Breast epithelium (tissue), 4 donors: ENCODE data around the gene RBM28. TPM values are rescaled to one million over a fixed set of nuclear protein-coding genes. Genes with fewer than 3 reads are reported as not detected.
"Not testable (repeated sequence)": the region's sequence is repeated elsewhere in the genome, so short reads cannot be mapped to it uniquely, and the experiment has no call there.

Experiments used
- DNase-seq, 2 donors: peaks; one replicate each; pipeline ENCODE4 v3.0.0-alpha.2; 2019; ENCODE audit warnings: low spot score in 2 of 2
- H3K27ac ChIP-seq, 2 donors: fragments of 200-600 bp; sonication (generic) in 1 of 2; one replicate each; pipeline ENCODE4 v1.5.1; 2016 to 2019; ENCODE audit warnings: mild to moderate bottlenecking in 1 of 2
- H3K27me3 ChIP-seq, 2 donors: fragments of 200-600 bp; sonication (generic) in 1 of 2; one replicate each; pipeline versions ENCODE4 v1.5.1 to v1.6.0; 2017 to 2019; ENCODE audit warnings: control low read depth in 1 of 2, mild to moderate bottlenecking in 1 of 2
- H3K36me3 ChIP-seq: fragments of 200-600 bp; one replicate; pipeline ENCODE4 v1.5.1; 2019
- H3K4me1 ChIP-seq, 2 donors: fragments of 200-600 bp; sonication (generic); one replicate each; pipeline ENCODE4 v1.5.1; 2016 to 2019; ENCODE audit warnings: control low read depth in 1 of 2
- H3K4me3 ChIP-seq, 3 donors: fragments of 200-600 bp; sonication (generic); 1 replicate in 2 of 3; 2 replicates in 1 of 3; pipeline ENCODE4 v1.5.1; 2016 to 2019; ENCODE audit warnings: mild to moderate bottlenecking in 3 of 3, moderate library complexity in 2 of 3
- H3K9me3 ChIP-seq, 2 donors: fragments of 200-600 bp; sonication (generic) in 1 of 2; one replicate each; pipeline ENCODE4 v1.5.1; 2016 to 2019; ENCODE audit warnings: control low read depth in 1 of 2
- POLR2A ChIP-seq: fragments of 450-650 bp; IDR thresholded peaks from one replicate; pipeline ENCODE4 v1.6.1; 2016; ENCODE audit warnings: antibody characterized with exemption, mild to moderate bottlenecking, moderate library complexity
- POLR2AphosphoS5 ChIP-seq, 3 donors: sonication (generic); formaldehyde crosslinking; IDR thresholded peaks; one replicate each; pipeline ENCODE4 v1.6.1; 2017; ENCODE audit warnings: antibody characterized with exemption in 3 of 3
- intact Hi-C: fragments of 100-400 bp; cut with DNase I; formaldehyde crosslinking; loops from one replicate; pipeline ENCODE4 v1.15.1; 2023; ENCODE audit warnings: low total_unique reads
- total RNA-seq, 3 donors: library from RNA; depleted of rRNA; stranded (reverse); fragments of >200 nt; gene quantifications; one replicate each; pipeline ENCODE4 v1.1.0, GENCODE V29; 2016
- TF ChIP-seq, protein P1 (sequence below), 3 donors: fragments of 450-650 bp; IDR thresholded peaks; one replicate each; pipeline ENCODE4 v1.5.1; 2016 to 2017; ENCODE audit warnings: antibody characterized with exemption in 3 of 3, mild to moderate bottlenecking in 3 of 3, moderate library complexity in 3 of 3

Gene RBM28
- total RNA-seq, 3 donors from 2014 or later, result 28.8 to 47.5 (median 35.7) TPM

DNA sequence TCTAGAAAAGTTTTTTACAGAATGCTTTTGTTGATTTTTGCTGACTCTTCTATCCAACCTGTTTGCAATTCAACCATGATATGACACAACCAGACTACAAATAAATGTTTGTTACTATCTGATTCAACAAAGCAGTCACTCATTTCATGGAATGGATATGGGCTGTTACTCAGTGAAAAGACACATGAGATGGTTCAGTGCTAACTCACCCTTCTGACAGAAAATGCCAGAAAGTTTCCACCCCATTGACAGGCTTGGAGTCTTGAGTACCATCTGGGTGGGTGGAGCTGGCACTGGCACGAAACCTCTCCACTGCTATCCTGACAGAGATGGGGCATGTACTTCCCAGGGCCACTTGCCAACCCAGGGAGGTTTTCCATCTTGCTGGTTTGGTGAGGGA lies 39.5 kb downstream of the RBM28 start:
- peaks cover 11% of the 10 kb centered on the region for H3K36me3 ChIP-seq
- intact Hi-C loops, result no loop called here
- no peak for DNase-seq

DNA sequence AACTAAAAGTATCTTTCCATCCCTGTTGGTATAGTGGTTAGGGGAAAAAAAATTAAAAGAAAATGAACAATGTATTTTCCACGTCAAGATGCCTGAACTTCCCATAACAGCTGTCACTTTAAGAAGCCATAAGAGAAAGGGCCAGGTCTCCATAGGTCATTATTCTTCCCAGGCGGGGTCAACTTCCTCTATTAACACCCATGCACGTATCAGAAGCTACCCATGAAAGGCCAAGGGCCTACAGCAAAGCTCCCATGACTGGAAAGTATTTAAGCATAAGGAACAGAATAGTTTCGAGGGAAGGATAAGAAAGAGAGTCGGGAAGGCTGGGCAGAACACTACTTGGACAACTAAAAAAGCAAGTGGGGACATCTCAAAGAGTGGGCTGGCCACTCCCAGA lies 40.1 kb downstream of the RBM28 start:
- TF ChIP-seq, protein P1, sequence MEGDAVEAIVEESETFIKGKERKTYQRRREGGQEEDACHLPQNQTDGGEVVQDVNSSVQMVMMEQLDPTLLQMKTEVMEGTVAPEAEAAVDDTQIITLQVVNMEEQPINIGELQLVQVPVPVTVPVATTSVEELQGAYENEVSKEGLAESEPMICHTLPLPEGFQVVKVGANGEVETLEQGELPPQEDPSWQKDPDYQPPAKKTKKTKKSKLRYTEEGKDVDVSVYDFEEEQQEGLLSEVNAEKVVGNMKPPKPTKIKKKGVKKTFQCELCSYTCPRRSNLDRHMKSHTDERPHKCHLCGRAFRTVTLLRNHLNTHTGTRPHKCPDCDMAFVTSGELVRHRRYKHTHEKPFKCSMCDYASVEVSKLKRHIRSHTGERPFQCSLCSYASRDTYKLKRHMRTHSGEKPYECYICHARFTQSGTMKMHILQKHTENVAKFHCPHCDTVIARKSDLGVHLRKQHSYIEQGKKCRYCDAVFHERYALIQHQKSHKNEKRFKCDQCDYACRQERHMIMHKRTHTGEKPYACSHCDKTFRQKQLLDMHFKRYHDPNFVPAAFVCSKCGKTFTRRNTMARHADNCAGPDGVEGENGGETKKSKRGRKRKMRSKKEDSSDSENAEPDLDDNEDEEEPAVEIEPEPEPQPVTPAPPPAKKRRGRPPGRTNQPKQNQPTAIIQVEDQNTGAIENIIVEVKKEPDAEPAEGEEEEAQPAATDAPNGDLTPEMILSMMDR (IDR thresholded peaks at IDR 0.05), result no peak
- TF ChIP-seq POLR2AphosphoS5 (IDR thresholded peaks at IDR 0.05) (no peak), POLR2A (no peak)
- Histone ChIP-seq H3K27me3 (no peaks in the 10 kb centered on the region), H3K4me3 (no peak overlapping the region), H3K27ac (no peak overlapping the region), H3K4me1 (no peaks in the 10 kb centered on the region), H3K9me3 (no peaks in the 10 kb centered on the region), H3K36me3 (peaks cover 11% of the 10 kb centered on the region)
- DNase-seq, result no peak
- intact Hi-C loops, result no loop called here

More for the DNA sequence above, 39.5 kb downstream of the RBM28 start:
- Histone ChIP-seq H3K27me3 (no peaks in the 10 kb centered on the region), H3K4me1 (no peaks in the 10 kb centered on the region), H3K4me3 (no peak overlapping the region), H3K27ac (no peak overlapping the region), H3K9me3 (no peaks in the 10 kb centered on the region)
- TF ChIP-seq, protein P1 (IDR thresholded peaks at IDR 0.05), result no peak
- TF ChIP-seq POLR2A, result no peak
- TF ChIP-seq POLR2AphosphoS5 (IDR thresholded peaks at IDR 0.05), result no peak

DNA sequence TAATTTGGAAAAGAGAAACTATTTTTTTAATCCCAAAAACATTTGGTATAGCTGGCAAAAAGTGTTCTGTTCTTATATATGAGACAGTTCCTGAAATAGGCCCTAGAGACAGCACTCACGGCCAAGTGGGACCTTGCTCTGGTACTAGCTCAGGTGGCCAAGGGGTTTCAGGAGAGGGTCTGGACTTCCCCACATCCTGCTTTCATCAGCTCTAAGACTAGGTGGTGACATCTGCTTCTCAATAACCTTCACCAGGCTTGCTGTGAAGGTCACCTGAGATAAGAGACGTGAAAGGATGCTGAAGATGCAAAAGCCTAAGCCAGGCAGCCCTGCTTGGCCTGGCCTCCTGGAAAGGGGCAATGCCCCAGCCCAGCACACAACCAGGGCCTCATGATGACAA lies 40.6 kb downstream of the RBM28 start:
- Histone ChIP-seq H3K27me3 (no peaks in the 10 kb centered on the region), H3K4me1 (no peaks in the 10 kb centered on the region), H3K9me3 (no peaks in the 10 kb centered on the region), H3K27ac (no peak overlapping the region), H3K36me3 (peaks cover 11% of the 10 kb centered on the region), H3K4me3 (no peak overlapping the region)
- no peak for DNase-seq
- intact Hi-C loops, result no loop called here
- TF ChIP-seq, protein P1 (IDR thresholded peaks at IDR 0.05), result no peak
- TF ChIP-seq POLR2AphosphoS5 (IDR thresholded peaks at IDR 0.05), result no peak
- TF ChIP-seq POLR2A, result no peak

DNA sequence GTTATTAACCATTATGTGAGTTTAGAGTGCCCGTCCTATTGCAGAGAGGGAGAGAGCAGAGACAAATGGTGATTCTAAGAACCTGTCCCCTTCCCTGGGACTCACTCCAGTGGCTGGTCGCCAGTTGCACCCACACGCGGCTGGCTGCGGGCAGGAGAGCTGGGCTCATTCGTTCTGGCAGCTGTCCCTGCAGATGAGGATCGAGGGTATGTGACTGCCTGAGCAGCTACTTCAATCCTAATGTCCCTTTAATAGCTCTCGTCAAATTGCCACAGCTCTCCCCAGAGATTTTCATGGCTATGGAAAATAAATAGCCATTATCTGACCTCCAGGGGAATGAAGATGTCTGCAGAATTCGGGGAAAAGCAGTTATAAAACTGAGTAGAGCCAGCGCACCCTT lies 41.6 kb downstream of the RBM28 start:
- no peak for DNase-seq
- H3K4me1 ChIP-seq, result no peaks in the 10 kb centered on the region
- TF ChIP-seq POLR2A, result no peak
- TF ChIP-seq, protein P1 (IDR thresholded peaks at IDR 0.05), result no peak
- no peak for TF ChIP-seq POLR2AphosphoS5 (IDR thresholded peaks at IDR 0.05)
- peaks cover 9% of the 10 kb centered on the region for H3K36me3 ChIP-seq
- H3K9me3 ChIP-seq, result no peaks in the 10 kb centered on the region
- no peaks in the 10 kb centered on the region for H3K27me3 ChIP-seq
- no peak overlapping the region for H3K27ac ChIP-seq
- intact Hi-C loops, result no loop called here
- no peak overlapping the region for H3K4me3 ChIP-seq

DNA sequence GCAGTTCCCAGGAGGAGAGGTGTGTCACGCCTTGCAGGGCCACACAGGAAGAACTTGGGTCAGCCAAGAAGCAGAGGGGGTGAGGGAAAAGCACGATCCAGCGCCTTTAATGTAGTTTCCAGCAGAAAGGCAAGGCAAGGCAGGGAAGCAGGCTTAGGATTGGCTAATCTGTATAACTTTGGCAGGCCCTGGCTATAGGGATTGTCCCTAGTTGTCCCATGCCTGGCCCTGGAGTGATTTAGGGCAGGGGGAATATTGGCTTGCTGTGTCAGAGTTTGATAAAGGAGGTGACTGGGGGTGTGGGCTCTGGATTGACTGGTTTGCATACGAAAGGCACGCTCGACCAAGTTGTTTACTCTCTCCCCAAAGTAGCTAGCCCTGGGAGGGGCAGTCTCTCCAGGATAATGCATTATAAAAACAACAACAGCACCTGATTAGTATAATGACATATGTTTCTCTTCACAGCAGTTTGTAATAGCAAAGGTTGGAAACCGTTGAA lies 44.5 kb downstream of the RBM28 start:
- Histone ChIP-seq H3K36me3 (no peaks in the 10 kb centered on the region), H3K27me3 (no peaks in the 10 kb centered on the region), H3K27ac (no peak overlapping the region), H3K9me3 (no peaks in the 10 kb centered on the region), H3K4me1 (no peaks in the 10 kb centered on the region), H3K4me3 (no peak overlapping the region)
- no peak for TF ChIP-seq POLR2AphosphoS5 (IDR thresholded peaks at IDR 0.05)
- no peak for TF ChIP-seq POLR2A
- TF ChIP-seq, protein P1 (IDR thresholded peaks at IDR 0.05), result no peak
- DNase-seq, result no peak
- intact Hi-C loops, result no loop called here

DNA sequence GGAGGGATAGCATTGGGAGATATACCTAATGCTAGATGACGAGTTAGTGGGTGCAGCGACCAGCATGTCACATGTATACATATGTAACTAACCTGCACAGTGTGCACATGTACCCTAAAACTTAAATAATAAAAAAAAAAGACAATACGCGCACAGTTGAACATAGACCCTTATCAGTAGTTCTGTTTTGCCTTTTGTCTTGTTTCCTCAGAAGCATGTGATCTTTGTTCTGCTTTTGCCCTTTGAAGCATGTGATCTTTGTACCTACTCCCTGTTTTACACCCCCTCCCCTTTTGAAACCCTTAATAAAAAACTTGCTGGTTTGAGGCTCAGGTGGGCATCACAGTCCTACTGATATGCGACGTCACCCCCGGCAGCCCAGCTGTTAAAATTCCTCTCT lies 45.7 kb downstream of the RBM28 start:
- H3K27me3 ChIP-seq, H3K27ac ChIP-seq, H3K36me3 ChIP-seq, DNase-seq, H3K4me1 ChIP-seq, H3K9me3 ChIP-seq, H3K4me3 ChIP-seq, intact Hi-C loops: not testable (repeated sequence)
